Retina (tissue), 1 donor: ENCODE measurements around the gene PAQR7.
A peak's percentile ranks its signal among the peaks of the same experiment; 100 is the strongest.

Source experiments
- DNase-seq: peaks from one replicate; pipeline ENCODE4 v3.0.0-alpha.2; 2016

PAQR7 gene, protein sequence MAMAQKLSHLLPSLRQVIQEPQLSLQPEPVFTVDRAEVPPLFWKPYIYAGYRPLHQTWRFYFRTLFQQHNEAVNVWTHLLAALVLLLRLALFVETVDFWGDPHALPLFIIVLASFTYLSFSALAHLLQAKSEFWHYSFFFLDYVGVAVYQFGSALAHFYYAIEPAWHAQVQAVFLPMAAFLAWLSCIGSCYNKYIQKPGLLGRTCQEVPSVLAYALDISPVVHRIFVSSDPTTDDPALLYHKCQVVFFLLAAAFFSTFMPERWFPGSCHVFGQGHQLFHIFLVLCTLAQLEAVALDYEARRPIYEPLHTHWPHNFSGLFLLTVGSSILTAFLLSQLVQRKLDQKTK

DNA sequence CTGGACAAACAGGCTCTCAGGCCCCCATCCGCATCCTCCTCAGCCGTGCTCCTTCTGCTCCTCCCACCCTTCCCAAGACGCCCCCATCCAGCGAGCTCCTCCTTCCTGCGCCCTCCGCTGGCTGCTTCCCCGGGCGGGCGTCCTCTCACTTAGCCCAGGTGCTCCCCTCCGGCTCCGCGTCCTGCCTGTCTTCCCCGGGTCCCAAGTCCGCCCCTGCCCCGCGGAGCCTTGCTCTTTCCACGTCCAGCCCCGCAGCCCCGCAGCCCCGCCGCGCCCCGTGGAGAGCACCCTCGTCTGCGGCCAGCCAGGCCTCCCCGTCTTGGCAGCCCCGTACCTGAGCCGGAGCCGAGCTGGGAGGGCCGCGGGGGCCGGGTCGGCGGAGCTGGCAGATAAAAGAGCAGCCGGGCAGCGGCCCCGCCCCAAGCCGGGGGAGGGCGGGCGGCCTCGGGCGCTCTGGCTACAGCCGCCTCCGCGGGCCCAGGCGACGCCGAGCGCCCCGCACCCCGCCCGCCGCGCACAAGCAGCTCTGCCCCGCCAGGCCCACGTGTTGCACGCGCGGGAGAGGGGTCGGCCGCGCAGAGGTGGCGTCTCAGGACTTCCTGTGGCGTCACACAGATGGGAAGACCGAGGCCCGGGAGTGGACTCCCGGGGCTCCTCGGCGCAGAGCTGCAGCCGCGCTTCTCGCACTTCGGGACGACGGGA is at the start of gene PAQR7:
Gene PAQR7, minus strand, starts transcription at position 555 of the 702 bp plus-strand sequence. CDS start 11,869 bp downstream, outside the sequence.
- peak; percentile 83 for DNase-seq

DNA sequence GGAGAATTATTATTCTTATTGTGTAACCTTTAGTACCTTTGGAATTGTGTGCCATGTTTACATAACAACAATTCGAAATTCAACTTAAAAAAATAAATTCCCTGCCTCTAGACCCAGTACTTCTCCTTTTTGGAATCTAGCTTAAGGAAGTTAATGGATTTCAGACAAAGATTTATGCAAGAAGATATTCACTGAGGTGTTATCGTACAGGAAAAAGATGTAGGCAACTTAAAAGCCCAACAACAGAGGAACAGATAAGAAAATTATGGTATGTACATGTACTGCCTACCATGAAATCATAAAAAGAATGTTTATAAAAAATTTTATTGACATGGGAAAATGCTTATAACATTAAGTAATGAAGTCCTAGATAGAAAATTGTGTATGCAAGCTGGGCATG is 48.9 kb upstream of the PAQR7 start:
- no peak for DNase-seq

GRCh38 chr1:25922971-25923552 is 47.6 kb upstream of the PAQR7 start:
- DNase-seq = peak; percentile 85

DNA sequence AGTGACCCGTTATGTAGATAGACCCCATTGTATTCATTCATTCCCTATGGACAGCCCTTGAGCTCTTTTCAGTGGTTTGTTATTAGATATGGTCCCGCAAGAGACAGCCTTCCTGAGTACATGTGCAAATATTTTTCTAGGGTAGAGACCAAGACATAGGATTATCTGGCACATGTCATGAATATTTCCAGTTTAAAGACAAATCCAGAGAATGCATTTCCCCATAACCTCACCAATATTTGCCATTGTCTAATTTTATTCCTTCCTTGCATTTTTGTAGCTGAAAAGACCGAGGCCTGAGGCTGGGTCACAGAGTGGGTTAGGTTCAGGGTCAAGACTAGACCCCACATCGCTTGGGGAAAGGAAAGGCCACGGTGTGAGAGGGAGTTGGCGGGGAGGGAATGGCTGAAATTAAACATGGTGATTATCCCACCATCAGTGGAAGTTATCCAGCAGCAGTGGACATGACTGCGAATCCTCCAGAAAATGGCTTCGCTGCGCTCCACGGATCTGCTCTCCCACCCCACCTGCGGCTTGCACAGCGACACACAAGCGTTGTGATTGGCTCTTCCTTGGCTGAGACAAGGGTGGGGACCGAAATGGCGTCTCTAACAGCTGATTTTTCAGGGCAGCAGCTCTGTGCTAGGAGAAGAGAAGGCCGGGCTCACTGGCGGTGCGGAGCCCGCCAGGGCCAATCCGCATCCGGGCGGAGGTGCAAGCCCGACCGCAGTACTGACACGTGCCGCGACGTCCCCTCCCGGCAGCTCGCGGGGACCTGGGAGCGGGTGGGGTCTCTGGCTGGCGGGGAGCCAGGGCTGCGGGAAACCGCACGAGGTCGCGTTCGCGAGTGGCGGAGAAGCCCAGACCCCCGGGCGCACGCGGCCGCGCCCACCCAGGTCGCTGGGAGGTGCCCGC is 46.8 kb upstream of the PAQR7 start:
- DNase-seq = peak; percentile 84

DNA sequence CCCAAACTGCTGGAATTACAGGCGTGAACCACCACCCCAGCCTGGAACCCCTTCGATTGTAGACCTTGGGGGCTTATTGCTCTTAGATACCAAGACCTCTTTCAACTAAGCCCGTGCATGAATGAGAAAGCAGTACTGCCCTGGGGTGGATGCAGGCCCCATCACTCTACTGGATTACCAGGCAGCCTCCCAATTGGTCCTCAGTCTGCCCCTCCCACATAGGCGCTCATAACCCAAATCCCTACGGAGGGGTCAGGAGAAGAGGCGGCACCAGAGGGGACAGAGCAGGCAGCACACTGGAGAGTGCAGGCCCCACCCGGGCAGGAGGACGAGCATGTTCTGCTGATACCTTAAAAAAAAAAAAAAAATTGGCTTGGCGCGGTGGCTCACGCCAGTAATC is 43.1 kb upstream of the PAQR7 start:
- DNase-seq = no peak

DNA sequence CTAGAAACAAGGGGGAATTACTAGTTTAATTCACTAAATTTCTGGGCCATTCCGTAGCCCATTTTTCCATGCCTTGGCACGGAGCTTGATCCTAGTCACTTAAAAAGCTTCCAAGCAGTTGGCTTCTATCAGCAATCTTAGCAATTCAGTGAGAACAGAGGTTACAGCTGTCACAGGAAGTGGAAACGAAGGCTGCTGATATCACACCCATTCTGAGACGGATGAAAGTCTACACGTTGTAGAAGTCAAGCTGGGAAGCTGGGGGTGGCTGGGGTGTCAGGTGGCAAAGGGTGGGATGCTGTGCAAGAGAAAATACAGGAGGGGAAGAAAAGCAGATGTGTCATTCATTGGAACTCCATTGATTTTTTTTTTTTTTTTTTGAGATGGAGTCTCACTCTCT is 42.5 kb upstream of the PAQR7 start:
- DNase-seq = no peak

DNA sequence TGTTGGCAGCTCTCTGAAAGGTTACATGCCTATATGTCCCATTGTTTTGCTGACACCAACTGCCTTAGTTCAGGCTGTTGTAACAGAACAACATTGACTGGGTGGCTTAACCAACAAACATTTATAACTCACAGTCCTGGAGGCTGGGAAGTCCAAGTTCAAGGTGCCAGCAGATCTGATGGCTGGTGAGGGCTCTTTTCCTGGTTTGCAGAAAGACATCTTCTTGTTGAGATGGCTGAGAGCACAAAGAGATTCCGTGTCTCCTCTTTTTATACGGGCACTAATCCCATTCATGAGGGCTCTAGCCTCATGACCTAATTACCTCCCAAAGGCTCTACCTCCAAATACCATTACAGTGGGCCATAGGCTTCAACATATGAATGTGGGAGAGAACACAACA is 41.0 kb upstream of the PAQR7 start:
- DNase-seq = no peak

GRCh38 chr1:25914074-25914995 is 38.8 kb upstream of the PAQR7 start:
- DNase-seq = no peak

GRCh38 chr1:25913206-25913605 is 37.7 kb upstream of the PAQR7 start:
- DNase-seq = no peak

- no peak for DNase-seq
Measured at GRCh38 chr1:25912076-25912831, 36.7 kb upstream of the PAQR7 start.

DNA sequence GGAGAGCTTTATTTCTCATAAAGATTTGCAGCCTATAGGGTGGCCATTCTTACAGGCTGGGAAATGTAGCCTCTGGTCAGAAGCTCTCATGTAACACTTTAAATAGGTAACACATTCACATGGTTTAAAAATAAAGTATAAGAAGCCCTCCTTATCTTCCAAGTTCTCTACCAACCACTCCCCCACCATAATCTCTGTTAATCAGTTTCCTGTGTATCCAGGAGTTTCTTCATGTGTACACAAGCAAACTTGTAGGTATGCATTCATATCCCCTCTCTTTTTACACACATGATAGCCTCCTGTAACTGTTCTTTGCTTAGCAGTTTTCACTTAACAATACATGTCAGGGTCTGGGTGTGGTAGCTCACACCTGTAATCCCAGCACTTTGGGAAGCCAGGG is 35.7 kb upstream of the PAQR7 start:
- no peak for DNase-seq

DNA sequence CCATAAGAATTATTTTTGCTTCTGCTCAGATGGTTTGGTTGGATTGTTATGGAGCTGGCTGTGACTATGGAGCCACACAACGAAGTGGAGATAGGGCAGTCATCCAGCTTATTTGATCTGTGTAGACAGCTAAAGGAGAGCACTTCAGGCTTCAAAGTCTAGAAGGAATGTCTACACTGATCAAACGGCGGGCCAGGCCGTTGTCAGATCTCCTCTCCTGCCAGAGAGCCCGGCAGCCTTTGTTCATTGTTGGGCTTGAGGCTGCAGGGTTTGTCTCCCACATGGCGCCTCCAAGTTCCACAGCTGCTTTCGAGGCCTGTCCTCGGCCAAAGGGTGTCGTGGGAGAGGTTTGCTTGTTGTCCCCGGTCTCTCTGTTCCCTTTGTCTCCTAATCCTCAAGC is 33.5 kb upstream of the PAQR7 start:
- no peak for DNase-seq

- DNase-seq = no peak
Measured at GRCh38 chr1:25908161-25908560, 32.7 kb upstream of the PAQR7 start.

GRCh38 chr1:25907601-25908000 is 32.1 kb upstream of the PAQR7 start:
- DNase-seq = no peak

GRCh38 chr1:25906644-25907300 is 31.3 kb upstream of the PAQR7 start:
- peak; percentile 88 for DNase-seq

DNA sequence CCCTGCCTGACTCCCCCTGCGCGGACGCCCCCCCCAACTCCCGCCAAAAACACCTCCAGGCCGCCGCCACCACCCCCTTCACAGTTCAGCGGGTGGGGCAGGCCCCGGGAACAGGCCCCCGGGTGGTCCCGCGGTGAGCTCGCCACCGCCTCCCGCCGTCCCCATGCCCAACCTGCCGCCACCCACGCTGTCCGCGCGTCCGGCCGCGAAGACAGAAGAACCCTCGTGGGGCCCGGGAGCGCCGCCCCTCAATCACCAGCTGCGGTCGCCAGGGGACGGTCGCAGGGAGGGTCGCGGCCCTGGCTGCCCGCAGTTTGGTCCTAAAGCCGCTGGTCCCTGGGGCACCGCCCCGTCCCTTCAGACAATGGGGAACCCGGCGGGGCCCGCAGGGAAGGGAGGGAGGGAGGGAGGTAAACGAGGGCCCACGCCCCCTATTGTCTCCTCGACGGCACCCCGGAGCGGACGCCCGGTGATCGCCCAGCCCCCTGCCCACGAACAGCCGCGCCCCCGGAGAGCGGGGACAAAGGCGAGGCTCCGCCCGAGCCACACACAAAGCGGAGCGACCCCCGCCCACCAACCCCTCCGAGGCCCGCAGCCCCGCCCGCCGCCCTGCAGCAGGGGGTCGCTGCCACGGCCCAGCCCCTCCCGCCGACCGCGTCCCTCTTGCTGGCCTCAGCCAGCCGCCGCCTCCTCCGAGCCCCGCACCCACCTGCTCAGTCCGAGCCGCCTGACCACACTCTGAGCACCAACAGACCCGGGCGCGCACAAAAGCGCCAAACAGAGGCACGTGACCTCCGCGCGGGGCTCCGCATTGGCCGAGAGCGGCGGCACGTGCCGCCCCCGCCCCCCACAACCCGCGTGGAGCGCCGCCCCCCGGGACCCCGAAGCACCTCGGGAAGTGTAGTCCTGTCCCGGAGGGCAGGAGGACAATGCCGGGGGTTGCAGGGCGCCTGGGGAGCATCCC is 30.5 kb upstream of the PAQR7 start, which contains the start of gene STMN1:
Gene STMN1, minus strand, starts transcription at position 740 of the 964 bp plus-strand sequence. CDS start 1,743 bp downstream, outside the sequence.
- peak; percentile 94 for DNase-seq

DNA sequence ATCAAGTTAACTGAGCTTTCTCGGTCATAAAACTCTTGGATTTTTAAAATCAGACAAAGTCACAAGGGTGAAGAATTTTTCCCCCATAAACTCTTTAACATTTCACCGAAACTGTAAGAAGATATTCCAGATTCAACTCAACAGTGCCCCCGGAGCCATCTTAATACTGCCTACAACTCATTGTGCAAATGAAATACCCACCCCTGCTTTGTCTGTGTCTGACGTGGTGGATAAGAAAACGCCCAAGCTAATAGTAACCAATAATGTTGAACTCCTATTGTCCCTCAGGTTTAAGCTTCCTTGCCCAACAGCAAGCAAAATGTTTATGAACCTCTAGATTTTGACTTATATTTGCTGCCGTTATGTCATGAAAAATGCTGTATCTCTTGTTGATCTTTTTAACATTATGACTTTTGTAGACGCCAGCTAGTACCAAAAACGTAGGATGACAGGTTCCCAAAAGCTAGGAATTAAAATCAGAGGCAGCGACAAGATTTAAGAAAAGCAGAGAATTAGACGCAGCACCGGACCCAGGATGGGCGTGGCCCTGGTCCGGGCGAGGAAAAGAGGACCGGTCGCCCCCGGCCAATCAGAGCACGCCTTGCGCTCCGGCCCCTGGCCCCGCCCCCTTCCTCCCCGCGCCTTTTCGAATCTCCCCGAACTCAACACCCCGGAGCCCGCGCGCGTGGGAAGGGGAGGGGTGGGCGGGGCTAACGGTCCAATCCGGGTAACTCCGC is 29.6 kb upstream of the PAQR7 start:
- no peak for DNase-seq

DNA sequence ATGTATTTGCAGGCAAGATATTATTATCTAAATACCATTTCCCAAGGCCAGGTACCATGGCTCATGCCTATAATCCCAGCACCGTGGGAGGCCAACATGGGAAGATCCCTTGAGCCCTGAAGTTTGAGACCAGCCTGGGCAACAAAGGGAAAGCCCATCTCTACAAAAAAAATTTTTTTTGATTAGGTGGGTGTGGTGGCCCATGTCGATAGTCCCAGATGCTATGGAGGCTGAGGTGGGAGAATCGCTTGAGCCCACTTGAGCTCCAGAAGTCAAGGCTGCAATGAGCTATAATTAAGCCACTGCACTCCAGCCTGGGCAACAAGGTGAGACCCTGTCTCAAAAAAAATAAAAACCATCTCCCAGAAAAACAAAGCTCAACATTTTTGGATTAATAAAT is 28.5 kb upstream of the PAQR7 start:
- DNase-seq = no peak
